Kidney (tissue), 14 donors: ENCODE measurements around the gene KNTC1. TPM values are rescaled to one million over a fixed set of nuclear protein-coding genes. Genes with fewer than 3 reads are reported as not detected.

Source experiments
- DNase-seq, 5 donors: peaks; one replicate each; pipeline ENCODE4 v3.0.0-alpha.2; 2013 to 2020
- FAIRE-seq: peaks from 2 replicates; lab custom pipeline; 2012; peaks lifted over from hg19 to GRCh38; lab: Jason Lieb, UNC
- H3K27ac ChIP-seq, 2 donors: one replicate each; pipeline ENCODE4 v1.7.0; 2013; ENCODE audit warnings: low read depth in 2 of 2, low read length in 2 of 2, inconsistent platforms in 1 of 2
- H3K27me3 ChIP-seq: one replicate; pipeline ENCODE4 v1.7.1; 2013; ENCODE audit warnings: low read length, inconsistent platforms; ENCODE audit not compliant: control insufficient read depth, insufficient read depth
- H3K36me3 ChIP-seq, 3 donors: one replicate each; pipeline versions ENCODE4 v1.7.0 to v1.7.1; 2013; ENCODE audit warnings: low read length in 3 of 3, control low read depth in 1 of 3, inconsistent platforms in 1 of 3; ENCODE audit not compliant: insufficient read depth in 3 of 3, control insufficient read depth in 2 of 3
- H3K4me1 ChIP-seq, 3 donors: one replicate each; pipeline versions ENCODE4 v1.7.0 to v1.7.1; 2013; ENCODE audit warnings: low read length in 3 of 3, inconsistent platforms in 1 of 3, low read depth in 1 of 3; ENCODE audit not compliant: control insufficient read depth in 2 of 3, insufficient read depth in 2 of 3
- H3K4me3 ChIP-seq, 3 donors: one replicate each; pipeline versions ENCODE4 v1.7.0 to v1.8.1; 2013; ENCODE audit warnings: low read length in 3 of 3, control low read depth in 1 of 3, inconsistent platforms in 1 of 3
- H3K9ac ChIP-seq, 3 donors: one replicate each; pipeline versions ENCODE4 v1.7.0 to v1.7.1; 2013; ENCODE audit warnings: low read length in 3 of 3, control low read depth in 1 of 3, inconsistent platforms in 1 of 3
- H3K9me3 ChIP-seq, 3 donors: one replicate each; pipeline versions ENCODE4 v1.7.0 to v1.7.1; 2013; ENCODE audit warnings: low read length in 3 of 3, control low read depth in 1 of 3, inconsistent platforms in 1 of 3; ENCODE audit not compliant: control insufficient read depth in 2 of 3, insufficient read depth in 1 of 3
- CTCF ChIP-seq: IDR thresholded peaks from 3 replicates; pipeline ENCODE4 v1.5.1; 2012; ENCODE audit warnings: mild to moderate bottlenecking, moderate library complexity, borderline replicate concordance; ENCODE audit not compliant: insufficient read depth; ENCODE audit errors: extremely low read depth
- intact Hi-C: fragments of 100-400 bp; cut with DNase I; formaldehyde crosslinking; loops from one replicate; pipeline ENCODE4 v1.11.1; 2022
- polyA plus RNA-seq: library from polyadenylated mRNA; stranded (reverse); fragments of 350-450 nt; fragmentation: Illumina TruSeq; extraction: RNeasy Lipid Tissue Mini Kit (QIAGEN cat#74804); gene quantifications from one replicate; pipeline ENCODE4 v1.2.3, GENCODE V29; 2014; ENCODE audit warnings: low read depth, low replicate concordance; ENCODE audit not compliant: insufficient read depth
- total RNA-seq: library from RNA; stranded (reverse); fragmentation: NEBNext Ultra II Directional; extraction: Animal tissue kit (Norgen Biotek cat#: 25700); gene quantifications from one replicate; pipeline ENCODE4 v1.2.1, GENCODE V29; 2021
- donor health status: control.
- donor health status: control.
- donor health status: control.
- donor health status: control.
- donor health status: control.
- donor health status: DM: yes; HTN: yes; CAD: no.
- donor health status: Normal renal cell carcinoma (clear cell type).

Gene KNTC1
- total and polyA plus RNA-seq, 2 donors from 2014 or later = 4.3 to 12.6 TPM

DNA sequence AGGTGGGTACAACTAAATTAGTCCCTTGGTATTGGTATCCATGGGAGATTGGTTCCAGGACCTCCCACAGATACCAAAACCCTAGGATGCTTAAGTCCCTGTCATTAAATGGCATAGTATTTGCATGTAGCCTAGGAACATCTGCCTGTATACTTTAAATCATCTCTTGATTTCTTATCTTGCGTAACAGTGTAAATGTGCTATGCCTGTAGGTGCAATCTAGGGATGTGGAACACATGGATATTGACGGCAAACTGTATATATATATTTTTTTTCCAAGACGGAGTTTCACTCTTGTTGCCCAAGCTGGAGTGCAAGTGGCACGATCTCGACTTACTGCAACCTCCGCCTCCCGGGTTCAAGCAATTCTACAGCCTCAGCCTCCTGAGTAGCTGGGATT, 1.5 kb downstream of the KNTC1 start:
- H3K4me1 ChIP-seq = peaks cover 0 to 12% (median 12%) of the 10 kb centered on the region in 3 donors
- TF ChIP-seq CTCF = no peak
- DNase-seq = no peak
- no peak overlapping the region for H3K9ac ChIP-seq
- FAIRE-seq = no peak
- no peaks in the 10 kb centered on the region for H3K27me3 ChIP-seq
- no peaks in the 10 kb centered on the region for H3K9me3 ChIP-seq
- no peak overlapping the region for H3K4me3 ChIP-seq
- intact Hi-C loops = no loop called here
- peaks cover 0 to 5% (median 0%) of the 10 kb centered on the region in 3 donors for H3K36me3 ChIP-seq
- no peak overlapping the region for H3K27ac ChIP-seq

DNA sequence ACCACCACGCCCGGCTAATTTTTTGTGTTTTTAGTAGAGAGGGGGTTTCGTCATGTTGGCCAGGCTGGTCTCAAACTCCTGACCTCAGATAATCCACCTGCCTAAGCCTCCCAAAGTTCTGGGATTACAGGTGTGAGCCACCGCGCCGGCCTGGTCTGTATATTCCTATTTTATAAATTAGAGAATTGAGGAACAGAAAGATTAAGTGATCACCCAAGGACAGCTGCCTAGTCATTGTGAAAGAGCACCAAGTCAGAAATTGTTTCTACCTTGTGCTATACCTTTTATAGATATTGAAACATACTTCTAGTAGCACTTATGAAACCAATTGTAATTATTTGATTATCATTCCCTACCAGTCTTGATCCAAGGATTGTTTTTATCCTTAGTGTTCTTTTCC, 1.9 kb downstream of the KNTC1 start:
- intact Hi-C loops = no loop called here
- no peak overlapping the region for H3K27ac ChIP-seq

GRCh38 chr12:122533856-122534255, 6.8 kb downstream of the KNTC1 start:
- Histone ChIP-seq H3K9ac (no peak overlapping the region), H3K27ac (no peak overlapping the region), H3K9me3 (no peaks in the 10 kb centered on the region), H3K36me3 (peaks cover 0 to 4% (median 0%) of the 10 kb centered on the region in 3 donors), H3K4me1 (no peaks in the 10 kb centered on the region), H3K4me3 (no peak overlapping the region), H3K27me3 (no peaks in the 10 kb centered on the region)
- no peak for DNase-seq
- FAIRE-seq = no peak
- intact Hi-C loops = no loop called here
- TF ChIP-seq CTCF = no peak

More for the DNA sequence above, 1.9 kb downstream of the KNTC1 start:
- FAIRE-seq (no peak), DNase-seq (no peak)
- TF ChIP-seq CTCF = no peak
- no peaks in the 10 kb centered on the region for H3K9me3 ChIP-seq
- no peak overlapping the region for H3K4me3 ChIP-seq
- H3K27me3 ChIP-seq = no peaks in the 10 kb centered on the region
- H3K36me3 ChIP-seq = peaks cover 0 to 5% (median 0%) of the 10 kb centered on the region in 3 donors
- H3K9ac ChIP-seq = no peak overlapping the region
- H3K4me1 ChIP-seq = peaks cover 0 to 12% (median 8%) of the 10 kb centered on the region in 3 donors

GRCh38 chr12:122537021-122537420, 10.0 kb downstream of the KNTC1 start:
- Histone ChIP-seq H3K9ac (no peak overlapping the region), H3K27me3 (no peaks in the 10 kb centered on the region), H3K27ac (no peak overlapping the region), H3K36me3 (peaks cover 0 to 4% (median 0%) of the 10 kb centered on the region in 3 donors), H3K4me1 (no peaks in the 10 kb centered on the region), H3K4me3 (no peak overlapping the region), H3K9me3 (no peaks in the 10 kb centered on the region)
- intact Hi-C loops = no loop called here
- no peak for TF ChIP-seq CTCF
- no peak for DNase-seq
- no peak for FAIRE-seq
